ENCODE data around the gene MMAB. TPM values are rescaled to one million over a fixed set of nuclear protein-coding genes. Genes with fewer than 3 reads are reported as not detected.

MMAB gene
- total and polyA plus RNA-seq, 2 of the 13 experiments (the other 11 are each of a cell fraction or from before 2014, with no cell fraction given): 26.1 to 77.3 TPM

DNA sequence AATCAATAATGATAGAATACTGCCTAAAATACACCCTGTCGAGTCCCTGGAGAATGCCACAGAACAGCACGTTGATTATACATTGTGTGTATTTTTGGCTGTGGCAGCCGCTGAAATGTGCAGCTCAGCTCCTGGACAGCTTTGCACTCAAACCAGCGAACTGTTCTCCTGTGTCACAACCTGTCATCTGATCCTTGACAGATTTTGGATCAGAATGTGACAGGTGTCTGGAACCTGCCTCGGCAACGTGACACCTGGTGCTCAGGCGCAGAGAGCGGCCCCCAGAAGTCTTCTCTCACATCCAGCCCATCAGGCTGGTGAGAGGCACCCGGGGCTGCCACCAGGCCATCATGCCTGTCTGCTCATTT is 19.6 kb upstream of the MMAB start:
- Histone ChIP-seq H3K4me1 (ENCODE audit: insufficient read depth, low read length) (peaks cover 27% of the 10 kb centered on the region), H2AFZ (ENCODE audit: low read length) (no peak overlapping the region), H3K27ac (ENCODE audit: extremely low read length, insufficient read depth, low read length) (no peak overlapping the region), H3K4me3 (replicated peaks in 1 of 3; ENCODE audit: insufficient read depth in 1 of 3, low read depth in 2 of 3, low read length in 3 of 3) (no peak overlapping the region), H3K9ac (ENCODE audit: insufficient read depth, low read depth, low read length) (no peak overlapping the region), H3K4me2 (ENCODE audit: low read depth, low read length) (no peak overlapping the region), H3K9me3 (ENCODE audit: low read length) (no peaks in the 10 kb centered on the region), H4K20me1 (ENCODE audit: insufficient read depth, low read length) (no peaks in the 10 kb centered on the region), H3K79me2 (ENCODE audit: insufficient read depth, low read length) (no peaks in the 10 kb centered on the region), H3K27me3 (ENCODE audit: control insufficient read depth in 1 of 2, insufficient read depth in 2 of 2, low read length in 2 of 2) (no peaks in the 10 kb centered on the region), H3K36me3 (replicated peaks in 1 of 2; ENCODE audit: control insufficient read depth in 1 of 2, insufficient read depth in 2 of 2, low read length in 2 of 2) (peaks cover 4 to 36% of the 10 kb centered on the region in 2 experiments; a peak in 4 of 5 replicates)
- no peak for TF ChIP-seq POLR2AphosphoS2 (IDR thresholded peaks at IDR 0.05; ENCODE audit: low read depth, low read length)
- TF ChIP-seq NFE2L1 (CRISPR knock-in tag; IDR thresholded peaks at IDR 0.05; ENCODE audit: borderline replicate concordance): no peak
- no peak for TF ChIP-seq ZNF232 (CRISPR knock-in tag; IDR thresholded peaks at IDR 0.05; ENCODE audit: borderline replicate concordance)
- TF ChIP-seq SMAD3 (CRISPR knock-in tag; IDR thresholded peaks at IDR 0.05): no peak
- no peak for TF ChIP-seq ZNF550 (CRISPR knock-in tag; IDR thresholded peaks at IDR 0.05; ENCODE audit: borderline replicate concordance)
- no peak for TF ChIP-seq ZNF678 (CRISPR knock-in tag; IDR thresholded peaks at IDR 0.05)
- TF ChIP-seq, protein P1, sequence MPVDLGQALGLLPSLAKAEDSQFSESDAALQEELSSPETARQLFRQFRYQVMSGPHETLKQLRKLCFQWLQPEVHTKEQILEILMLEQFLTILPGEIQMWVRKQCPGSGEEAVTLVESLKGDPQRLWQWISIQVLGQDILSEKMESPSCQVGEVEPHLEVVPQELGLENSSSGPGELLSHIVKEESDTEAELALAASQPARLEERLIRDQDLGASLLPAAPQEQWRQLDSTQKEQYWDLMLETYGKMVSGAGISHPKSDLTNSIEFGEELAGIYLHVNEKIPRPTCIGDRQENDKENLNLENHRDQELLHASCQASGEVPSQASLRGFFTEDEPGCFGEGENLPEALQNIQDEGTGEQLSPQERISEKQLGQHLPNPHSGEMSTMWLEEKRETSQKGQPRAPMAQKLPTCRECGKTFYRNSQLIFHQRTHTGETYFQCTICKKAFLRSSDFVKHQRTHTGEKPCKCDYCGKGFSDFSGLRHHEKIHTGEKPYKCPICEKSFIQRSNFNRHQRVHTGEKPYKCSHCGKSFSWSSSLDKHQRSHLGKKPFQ (CRISPR knock-in tag; IDR thresholded peaks at IDR 0.05; ENCODE audit: insufficient replicate concordance): no peak
- TF ChIP-seq RBM39 (IDR thresholded peaks at IDR 0.05; ENCODE audit: low read depth, low read length, poor library complexity, severe bottlenecking): no peak
- TF ChIP-seq SAFB2 (CRISPR knock-in tag; IDR thresholded peaks at IDR 0.05; ENCODE audit: borderline replicate concordance, low read depth): no peak
- no peak for TF ChIP-seq HIVEP1 (CRISPR knock-in tag; IDR thresholded peaks at IDR 0.05)
- 94% methylated on average over 9 of the region's 9 CpGs for WGBS (ENCODE audit: low lambda C conversion rate)
- FAIRE-seq (no peak), ATAC-seq (no peak), DNase-seq (ENCODE audit: low spot score) (no peak)
- intact Hi-C loops (cut with micrococcal nuclease; ENCODE audit: unreplicated experiment): no loop called here
- no TSS peak for BruUV-seq (replicated peaks)
- ChIA-PET CTCF (ENCODE audit: low intra/inter-chr PET ratio, low total read pairs) (no interaction called here), POLR2A (no interaction called here)
- in situ Hi-C loops (cut with HindIII; ENCODE audit: extremely low pct_ligation_motif_present, low pct_unique_long_range_greater_than_20kb): no loop called here

Data from HepG2 (cell line).